ENCODE measurements around the gene CHMP5.

Gene CHMP5

DNA sequence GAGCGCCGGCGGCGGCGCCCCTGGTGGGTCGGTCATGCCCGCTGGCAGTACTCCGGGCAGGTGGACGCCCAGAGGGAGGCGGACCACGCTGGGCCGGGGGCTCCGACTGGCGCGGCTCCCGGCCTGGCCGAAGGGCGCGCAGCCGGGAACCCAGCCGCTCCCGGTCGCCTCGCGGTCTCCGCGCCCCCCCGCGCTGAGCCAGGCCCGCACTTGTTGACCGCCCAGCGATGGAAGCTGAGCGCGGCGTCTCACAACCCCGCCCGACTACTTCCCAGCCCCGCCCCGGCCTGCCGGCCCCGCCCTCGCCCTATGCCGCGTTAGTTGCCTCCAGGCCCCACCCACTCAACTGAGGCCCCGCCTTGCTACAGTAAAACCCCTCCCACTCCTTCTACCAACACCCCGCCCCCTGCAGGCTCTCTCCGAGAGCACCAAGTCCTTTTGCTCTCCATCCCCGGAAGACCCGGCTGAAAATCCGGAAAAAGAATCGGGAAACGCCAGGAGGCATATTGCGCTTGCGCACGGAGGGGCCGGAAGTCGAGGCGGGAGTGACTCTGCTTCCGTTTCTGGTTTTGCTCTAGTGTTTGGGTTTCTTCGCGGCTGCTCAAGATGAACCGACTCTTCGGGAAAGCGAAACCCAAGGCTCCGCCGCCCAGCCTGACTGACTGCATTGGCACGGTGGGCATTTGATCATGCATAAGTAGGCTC lies at the start of gene CHMP5, which contains the start of gene BAG1:
Gene CHMP5, plus strand, starts transcription at position 577 of the 705 bp plus-strand sequence. Its CDS starts 30 bp downstream, at position 607.
Gene BAG1, minus strand, starts transcription at position 236 of the 705 bp plus-strand sequence.
- peak within 1 kb of the TSS; percentile 96 for H3K4me3 ChIP-seq (replicated peaks; ENCODE audit: low read depth, low read length)
- TF ChIP-seq, protein P1, sequence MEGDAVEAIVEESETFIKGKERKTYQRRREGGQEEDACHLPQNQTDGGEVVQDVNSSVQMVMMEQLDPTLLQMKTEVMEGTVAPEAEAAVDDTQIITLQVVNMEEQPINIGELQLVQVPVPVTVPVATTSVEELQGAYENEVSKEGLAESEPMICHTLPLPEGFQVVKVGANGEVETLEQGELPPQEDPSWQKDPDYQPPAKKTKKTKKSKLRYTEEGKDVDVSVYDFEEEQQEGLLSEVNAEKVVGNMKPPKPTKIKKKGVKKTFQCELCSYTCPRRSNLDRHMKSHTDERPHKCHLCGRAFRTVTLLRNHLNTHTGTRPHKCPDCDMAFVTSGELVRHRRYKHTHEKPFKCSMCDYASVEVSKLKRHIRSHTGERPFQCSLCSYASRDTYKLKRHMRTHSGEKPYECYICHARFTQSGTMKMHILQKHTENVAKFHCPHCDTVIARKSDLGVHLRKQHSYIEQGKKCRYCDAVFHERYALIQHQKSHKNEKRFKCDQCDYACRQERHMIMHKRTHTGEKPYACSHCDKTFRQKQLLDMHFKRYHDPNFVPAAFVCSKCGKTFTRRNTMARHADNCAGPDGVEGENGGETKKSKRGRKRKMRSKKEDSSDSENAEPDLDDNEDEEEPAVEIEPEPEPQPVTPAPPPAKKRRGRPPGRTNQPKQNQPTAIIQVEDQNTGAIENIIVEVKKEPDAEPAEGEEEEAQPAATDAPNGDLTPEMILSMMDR (IDR thresholded peaks at IDR 0.05; ENCODE audit: low read length, missing control alignments), result peak; percentile 36
- DNase-seq (ENCODE audit: low read depth), result peak; percentile 99

DNA sequence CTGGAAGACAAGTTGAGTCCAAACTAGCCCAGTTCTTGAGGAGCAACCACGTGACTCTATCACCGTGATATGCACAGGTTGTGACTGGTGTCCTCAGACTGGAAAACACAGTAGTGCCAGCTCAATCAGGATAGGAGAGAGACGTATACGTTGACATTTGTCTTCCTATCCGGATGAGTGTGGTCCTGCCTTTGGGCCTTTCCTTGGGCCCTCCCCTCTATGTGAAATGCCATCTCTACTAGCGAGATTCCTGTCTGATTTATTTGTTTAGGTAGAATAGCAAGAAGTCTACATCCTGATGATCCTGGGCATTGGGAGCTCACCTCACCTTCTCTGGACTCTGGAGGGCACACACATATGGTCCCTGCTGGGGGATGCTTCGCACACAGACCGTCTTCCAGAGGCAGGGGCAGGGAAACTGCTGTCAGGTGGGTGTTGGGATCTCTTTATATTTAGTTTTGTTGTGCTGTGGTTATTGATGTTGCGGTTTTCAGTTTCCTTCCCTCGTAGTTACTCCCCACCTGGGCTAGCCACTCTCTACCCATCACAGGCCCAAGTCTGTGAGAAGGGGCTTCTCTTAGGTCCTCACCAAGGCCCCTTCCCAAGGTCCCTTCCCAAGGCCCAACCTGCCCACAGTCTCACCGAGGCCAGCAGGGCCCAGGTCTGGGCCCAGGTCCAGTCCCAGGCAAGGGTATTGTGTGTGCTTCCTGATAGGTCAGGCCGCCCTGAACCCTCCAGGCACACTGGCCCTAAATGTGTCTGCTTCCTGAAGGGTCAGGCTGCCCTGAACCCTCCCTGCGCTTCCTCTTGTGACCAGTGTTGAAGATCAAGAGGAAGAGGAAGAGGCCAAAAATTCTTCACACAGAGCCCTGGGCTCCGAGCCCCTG lies 43.9 kb upstream of the CHMP5 start:
- no peak overlapping the region for H3K4me3 ChIP-seq (replicated peaks; ENCODE audit: low read depth, low read length)
- TF ChIP-seq, protein P1 (IDR thresholded peaks at IDR 0.05; ENCODE audit: low read length, missing control alignments), result no peak
- no peak for DNase-seq (ENCODE audit: low read depth)

DNA sequence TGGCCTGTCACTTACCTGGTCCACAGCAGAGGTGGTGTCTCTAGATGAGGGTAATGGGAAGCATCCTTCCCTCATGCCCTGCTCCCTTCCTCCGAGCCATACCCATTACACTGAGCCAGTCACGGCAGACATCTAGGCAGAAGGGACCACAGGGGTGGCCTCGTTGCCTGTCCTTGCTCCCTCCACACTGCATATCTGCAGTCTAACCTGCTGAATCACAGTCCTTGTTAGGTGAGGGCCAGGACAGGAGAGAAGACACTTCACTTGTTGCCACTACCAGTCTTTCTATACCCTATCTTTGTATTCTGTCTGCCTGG lies 43.3 kb upstream of the CHMP5 start:
- no peak overlapping the region for H3K4me3 ChIP-seq (replicated peaks; ENCODE audit: low read depth, low read length)
- no peak for DNase-seq (ENCODE audit: low read depth)
- TF ChIP-seq, protein P1 (IDR thresholded peaks at IDR 0.05; ENCODE audit: low read length, missing control alignments), result no peak

DNA sequence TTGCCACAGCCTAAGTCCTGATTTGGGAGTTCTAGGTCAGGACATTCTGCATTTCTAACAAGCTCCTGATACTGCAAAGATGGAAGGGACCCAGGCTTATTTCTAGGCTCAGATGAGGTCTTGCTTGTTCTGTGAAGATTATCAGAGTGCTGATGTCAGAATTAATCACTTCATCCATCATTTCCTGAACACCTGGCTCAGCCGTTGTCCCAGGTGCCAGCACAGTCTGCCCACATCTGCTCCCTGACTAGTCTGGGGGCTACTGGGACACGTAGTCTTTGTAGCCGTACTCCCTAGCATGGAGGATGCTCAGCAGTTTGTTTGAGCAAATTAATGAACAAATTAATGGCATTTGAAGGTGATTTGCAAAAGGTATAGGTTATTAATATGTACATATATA lies 42.8 kb upstream of the CHMP5 start:
- no peak for DNase-seq (ENCODE audit: low read depth)
- no peak overlapping the region for H3K4me3 ChIP-seq (replicated peaks; ENCODE audit: low read depth, low read length)
- TF ChIP-seq, protein P1 (IDR thresholded peaks at IDR 0.05; ENCODE audit: low read length, missing control alignments), result no peak

DNA sequence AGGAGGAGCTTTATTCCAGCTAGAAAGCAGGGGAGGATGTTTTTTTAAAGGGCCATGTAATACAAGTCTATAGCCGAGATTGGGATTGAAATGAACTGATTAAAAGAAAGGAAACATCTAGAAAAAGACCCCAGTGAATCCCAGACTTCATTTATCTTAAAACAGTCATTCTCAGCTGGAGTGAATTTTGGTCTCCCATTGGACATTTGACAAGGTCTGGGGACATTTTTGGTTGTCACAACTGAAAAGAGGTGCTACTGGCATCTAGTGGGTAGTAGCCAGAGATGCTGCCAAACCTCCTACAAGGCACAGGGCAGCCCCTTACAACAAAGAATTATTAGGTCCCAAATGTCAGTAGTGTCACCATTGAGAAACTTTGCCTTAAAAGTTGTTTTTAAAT lies 41.2 kb upstream of the CHMP5 start:
- TF ChIP-seq, protein P1 (IDR thresholded peaks at IDR 0.05; ENCODE audit: low read length, missing control alignments), result peak; percentile 44
- no peak overlapping the region for H3K4me3 ChIP-seq (replicated peaks; ENCODE audit: low read depth, low read length)
- peak; percentile 51 for DNase-seq (ENCODE audit: low read depth)

DNA sequence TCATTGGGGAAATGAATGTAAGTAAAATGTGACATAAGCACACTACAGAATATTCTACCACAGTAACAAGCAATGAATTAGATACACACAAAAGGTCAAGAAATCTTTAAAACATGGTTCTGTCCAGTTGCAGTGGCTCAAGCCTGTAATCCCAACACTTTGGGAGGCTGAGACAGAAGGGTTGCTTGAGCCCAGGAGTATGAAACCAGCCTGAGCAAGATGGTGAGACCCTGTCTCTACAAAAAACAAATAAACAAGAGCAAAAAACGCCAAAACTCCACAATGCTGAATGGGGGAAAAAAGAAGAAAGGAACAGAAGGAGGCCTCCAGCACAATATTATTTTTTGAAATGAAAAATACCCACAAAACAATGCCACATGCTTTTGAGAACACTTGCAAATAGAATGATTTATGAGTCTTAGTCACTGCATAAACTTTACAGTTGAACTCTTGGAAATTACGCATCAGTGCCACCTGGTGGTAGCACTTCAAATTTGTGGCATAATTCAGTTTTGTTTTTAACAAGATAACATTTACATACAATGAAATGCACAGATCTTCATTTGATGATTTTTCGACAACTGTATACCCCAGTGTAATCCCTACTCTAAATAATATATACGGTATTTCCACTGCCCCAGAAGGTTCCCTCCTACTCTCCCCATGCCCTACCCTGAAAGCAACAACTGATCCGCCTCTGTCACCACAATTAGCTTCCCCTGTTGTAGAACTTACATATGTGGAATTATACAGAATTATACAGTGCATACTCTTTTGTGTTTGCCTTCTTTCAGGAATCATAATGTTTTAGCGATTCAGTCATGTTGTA lies 39.3 kb upstream of the CHMP5 start:
- peak; percentile 86 for DNase-seq (ENCODE audit: low read depth)
- H3K4me3 ChIP-seq (replicated peaks; ENCODE audit: low read depth, low read length), result no peak overlapping the region
- TF ChIP-seq, protein P1 (IDR thresholded peaks at IDR 0.05; ENCODE audit: low read length, missing control alignments), result peak; percentile 62
